Stimulated activated CD8-positive, alpha-beta memory T cell treated with anti-CD3 and anti-CD28 coated beads, Interleukin-7, amount 100 ng/mL, for 1 hour (primary cell): ENCODE data around the gene SERPINA6.
"Not testable (repeated sequence)": the region's sequence is repeated elsewhere in the genome, so short reads cannot be mapped to it uniquely, and the experiment has no call there.

ENCODE experiments used
- DNase-seq, 2 donors: peaks; one replicate each; pipeline ENCODE4 v3.0.0-alpha.2; 2020; ENCODE audit warnings: low read depth in 2 of 2

Gene SERPINA6

DNA sequence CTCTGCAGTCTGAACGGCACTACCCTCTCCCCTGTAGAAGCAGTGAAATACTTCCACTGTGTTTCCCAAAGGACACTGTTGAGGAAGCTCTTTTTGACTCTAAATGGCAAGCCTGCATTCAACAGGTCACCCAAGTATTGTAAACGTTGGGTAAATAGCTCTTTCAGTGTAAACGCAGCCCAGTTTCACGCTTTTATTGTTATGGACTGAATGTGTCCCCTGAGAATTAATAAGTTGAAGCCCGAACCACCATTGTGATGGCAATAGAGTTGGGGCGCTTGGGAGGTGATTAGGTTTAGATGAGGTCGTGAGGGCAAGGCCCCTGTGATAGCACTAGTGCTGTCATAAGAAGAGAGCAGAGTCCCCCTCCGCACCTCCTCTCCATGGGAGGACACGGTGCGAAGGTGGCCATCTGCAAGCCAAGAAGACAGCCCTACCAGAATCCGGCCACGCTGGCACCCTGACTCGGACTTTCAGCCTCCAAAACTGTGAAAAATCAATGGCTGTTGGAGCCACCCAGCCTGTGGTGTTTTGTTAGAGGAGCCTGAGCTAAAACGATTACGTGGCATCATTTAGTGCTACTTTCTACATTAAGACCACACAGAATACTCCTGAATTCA lies 31.1 kb downstream of the SERPINA6 start:
- DNase-seq = no peak

DNA sequence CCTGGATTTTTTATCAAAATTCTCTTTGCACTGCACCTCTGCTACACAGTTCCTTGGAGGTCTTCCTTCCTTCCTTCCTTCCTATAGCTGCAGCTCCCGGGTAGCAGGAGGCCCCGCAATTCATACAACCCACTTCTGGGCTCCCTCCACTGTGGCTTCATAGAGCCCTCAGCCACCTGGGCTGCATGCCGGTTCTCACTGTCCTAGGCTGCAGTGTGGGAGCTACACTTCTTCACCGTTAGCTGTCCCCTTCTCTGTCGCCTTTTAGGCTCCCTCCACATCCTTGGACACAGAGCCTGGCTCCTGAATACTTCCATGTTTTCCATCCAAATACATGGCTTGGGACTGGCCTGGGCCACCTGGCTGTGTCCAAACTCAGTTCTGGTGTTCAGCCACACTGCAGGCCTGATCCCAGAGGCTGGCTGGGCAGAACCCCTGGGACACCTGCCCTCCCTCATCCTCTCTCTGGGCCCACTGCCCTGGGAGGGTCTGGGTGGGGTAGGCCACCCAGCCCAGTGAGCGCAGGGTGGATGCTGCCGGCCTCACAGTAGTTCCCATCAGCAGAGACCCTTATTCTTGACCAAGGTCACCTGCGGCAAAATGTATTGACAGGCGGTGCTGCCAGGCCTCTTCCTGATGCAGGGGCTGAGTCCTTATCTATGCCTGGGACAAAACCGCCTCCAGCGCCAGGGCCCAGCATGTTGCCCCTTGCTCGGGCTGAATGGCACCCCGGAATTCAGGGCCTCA lies 31.8 kb downstream of the SERPINA6 start:
- DNase-seq = no peak

DNA sequence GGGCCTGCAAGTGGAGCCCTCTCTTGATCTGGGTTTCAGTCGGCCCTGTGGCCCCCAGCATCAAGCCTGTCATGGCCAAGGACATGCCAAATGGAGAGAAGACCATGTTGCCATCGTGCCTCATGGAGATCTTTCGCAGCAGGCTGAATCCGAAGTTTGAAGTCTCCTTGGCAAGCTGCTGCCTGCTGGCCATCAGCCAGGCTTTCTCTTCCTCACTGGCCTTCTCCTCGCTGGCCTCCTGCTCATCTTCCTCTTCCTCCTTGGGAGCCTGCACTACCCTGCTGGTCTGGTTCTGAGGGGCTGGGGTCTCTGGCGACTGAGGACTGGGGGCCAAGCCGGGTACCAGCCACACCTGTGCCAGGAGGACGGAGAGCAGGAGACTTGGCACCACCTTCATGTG lies 32.9 kb downstream of the SERPINA6 start:
- no peak for DNase-seq

DNA sequence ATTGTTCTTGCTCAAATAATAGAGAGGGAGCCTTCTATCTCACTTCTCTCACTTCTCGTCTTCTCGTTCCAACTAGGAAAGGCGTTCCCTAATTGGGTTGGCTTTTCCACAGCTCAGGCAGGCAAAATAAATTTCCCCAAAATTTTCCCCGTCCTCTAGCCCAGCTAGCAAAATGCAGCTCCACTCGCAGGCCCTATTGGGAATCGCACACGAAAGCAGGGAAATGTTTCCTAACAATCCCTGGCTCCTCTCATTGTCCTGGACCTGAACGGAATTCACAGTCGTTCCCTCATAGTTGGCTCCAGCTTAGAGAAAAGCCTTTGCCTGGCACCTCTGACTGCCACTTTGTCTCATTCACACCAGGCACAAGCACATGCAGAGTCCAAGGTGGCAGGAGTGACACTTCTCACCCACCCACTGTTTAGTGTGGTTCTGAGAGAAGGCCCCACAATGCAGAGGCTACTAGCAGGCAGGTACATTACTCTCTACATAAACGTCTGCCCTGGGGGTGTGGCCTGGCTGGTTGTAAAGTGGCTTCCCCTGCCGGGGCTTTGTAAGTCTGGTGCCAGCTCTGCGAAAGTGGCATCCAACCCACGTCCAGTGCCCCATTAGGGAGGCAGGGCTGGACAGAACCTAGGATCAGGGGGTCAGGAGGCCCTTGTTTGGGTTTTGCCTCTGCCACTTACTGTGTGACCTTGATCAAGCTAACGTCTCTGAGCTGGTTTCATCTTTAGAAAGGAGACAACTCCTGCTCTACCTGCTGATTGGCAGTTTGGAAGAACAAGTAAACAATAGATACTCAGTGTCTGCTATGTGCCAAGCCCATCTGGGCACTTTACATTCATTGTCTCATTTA lies 34.3 kb downstream of the SERPINA6 start:
- DNase-seq = no peak

DNA sequence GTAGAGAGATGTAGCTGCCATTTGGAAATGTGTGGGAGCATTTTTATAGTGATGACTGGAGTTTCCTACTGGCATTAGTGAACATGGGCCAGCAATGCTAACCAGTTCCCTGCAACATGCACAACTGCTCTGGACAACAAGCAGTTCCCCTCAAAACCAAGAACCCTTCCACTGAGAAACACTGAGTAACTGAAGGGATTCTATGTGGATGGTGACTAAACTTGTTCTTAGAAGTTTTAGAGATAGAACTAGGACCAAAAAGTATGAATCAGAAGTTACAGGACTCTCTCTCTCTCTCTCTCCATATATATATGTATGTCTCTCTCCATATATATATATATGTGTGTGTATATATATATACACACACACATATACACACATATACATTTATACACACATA lies 38.0 kb downstream of the SERPINA6 start:
- no peak for DNase-seq

DNA sequence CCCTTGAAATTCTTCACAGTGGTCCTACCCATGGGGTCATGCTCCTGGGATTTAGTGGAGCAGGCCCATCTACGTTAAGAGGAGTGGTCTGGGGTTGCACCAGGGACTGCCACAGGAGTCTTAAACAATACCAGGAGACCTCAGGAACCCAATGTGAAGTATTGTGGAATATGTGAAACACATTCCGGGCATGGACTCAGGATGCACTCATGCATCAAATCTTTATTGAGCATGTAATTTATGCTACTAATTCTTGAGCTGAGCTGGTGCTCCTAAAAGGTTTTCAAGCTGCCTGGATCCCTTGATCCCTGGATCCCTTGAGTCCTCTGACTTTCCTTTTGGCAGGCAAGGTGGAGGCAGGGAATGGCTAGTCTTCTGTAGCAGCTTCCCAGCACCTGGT lies 38.9 kb downstream of the SERPINA6 start:
- no peak for DNase-seq

DNA sequence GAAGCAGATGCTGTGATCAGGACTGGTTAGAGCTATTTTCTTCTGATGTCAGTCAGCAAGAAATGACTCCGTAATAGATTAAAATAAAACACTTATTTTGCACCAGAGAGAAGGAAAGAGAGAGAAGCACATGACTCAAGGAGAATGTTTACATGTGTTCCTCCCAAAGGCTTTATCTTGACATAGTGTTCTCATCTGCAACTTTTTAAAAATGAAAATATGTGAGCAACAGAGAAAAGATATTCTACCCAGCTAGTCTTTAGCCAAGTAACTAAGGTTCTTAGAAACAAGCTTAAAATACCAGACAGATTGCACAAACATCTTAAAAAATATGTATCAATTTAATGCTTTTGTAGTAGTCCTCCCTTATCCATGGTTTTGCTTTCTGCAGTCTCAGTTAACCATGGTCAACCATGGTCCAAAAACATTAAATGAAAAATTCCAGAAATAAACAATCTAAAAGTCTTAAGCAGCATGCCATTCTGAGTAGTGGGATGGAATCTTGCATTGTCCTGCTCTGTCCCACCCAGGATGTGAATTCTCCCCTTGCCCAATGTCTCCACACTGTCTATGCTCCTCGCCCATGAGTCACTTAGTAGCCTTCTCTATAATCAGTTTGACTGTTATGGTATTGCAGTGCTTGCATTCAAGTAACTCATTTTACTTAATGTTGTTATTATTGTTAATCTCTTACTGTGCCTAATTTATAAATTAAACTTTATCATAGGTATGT lies 40.0 kb downstream of the SERPINA6 start:
- DNase-seq = no peak

DNA sequence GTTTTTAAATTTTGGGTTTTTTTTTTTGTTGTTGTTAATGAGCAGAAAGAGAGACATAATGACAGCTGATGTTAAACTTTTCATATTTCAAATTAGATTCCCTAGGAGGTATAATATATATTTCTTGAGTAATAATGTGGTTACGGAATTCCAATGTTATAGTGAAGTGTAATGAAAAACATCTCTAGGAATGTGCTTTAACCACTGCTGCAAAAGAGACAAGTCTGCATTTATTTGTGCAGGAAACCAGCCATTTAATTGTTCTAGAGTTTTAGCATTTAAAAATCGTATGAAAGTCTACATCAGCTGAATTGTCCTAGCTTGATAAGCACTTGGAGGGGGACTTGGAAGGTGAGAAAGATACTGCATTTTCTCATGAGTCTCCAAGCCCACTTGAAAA lies 44.4 kb downstream of the SERPINA6 start:
- no peak for DNase-seq

DNA sequence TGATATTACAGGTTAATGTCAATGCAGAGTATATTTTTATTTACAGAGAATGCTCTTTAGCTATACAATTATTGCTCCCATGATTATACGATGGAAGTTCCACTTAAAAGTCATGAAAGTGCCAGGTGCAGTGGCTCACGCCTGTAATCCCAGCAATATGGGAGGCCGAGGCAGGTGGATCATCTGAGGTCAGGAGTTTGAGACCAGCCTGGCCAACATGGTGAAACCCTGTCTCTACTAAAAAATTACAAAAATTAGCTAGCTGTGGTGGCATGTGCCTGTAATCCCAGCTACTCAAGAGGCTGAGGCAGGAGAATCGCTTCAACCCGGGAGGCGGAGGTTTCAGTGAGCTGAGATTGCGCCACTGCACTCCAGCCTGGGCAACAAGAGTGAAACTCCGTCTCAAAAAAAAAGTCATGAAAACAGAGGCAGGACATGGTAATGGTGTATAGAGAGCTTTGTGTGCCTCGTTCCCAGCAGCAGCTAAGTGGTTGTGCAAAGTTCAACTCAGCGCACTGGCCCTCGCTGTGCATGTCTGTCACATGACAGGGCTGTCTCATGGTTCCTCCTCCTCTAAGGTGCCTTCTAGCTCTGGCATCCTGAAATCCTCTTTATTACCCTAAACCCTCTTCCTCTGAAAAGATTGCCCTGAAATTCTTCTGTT lies 46.1 kb downstream of the SERPINA6 start:
- not testable (repeated sequence) for DNase-seq

DNA sequence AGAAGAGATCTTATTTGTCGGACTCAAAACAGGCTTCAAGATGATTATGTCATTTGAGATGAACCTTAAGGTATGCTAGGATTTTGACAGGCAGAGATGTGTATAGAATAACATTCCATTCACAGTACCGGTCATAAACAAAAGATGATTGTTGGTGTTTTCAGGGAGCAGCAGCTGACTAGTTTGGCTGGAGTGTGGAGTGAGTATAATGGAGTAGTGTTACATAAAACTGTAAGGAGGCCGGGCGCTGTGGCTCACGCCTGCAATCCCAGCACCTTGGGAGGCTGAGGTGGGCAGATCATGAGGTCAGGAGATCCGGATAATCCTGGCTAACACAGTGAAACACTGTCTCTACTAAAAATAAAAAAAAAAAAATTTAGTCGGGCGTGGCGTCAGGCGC lies 54.0 kb downstream of the SERPINA6 start:
- DNase-seq = no peak

DNA sequence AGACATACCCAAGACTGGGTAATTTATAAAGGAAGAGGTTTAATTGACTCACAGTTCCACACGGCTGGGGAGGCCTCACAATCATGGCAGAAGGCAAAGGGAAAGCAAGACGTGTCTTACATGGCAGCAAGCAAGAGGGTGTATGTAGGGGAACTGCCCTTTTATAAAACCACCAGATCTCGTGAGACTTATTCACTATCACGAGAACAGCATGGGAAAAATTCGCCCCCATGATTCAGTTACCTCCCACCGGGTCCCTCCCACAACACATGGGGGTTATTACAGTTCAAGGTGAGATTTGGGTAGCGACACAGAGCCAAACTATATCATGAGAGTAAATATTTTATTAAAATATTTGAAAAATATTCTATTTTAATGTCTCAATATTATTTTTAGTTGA lies 54.6 kb downstream of the SERPINA6 start:
- not testable (repeated sequence) for DNase-seq

DNA sequence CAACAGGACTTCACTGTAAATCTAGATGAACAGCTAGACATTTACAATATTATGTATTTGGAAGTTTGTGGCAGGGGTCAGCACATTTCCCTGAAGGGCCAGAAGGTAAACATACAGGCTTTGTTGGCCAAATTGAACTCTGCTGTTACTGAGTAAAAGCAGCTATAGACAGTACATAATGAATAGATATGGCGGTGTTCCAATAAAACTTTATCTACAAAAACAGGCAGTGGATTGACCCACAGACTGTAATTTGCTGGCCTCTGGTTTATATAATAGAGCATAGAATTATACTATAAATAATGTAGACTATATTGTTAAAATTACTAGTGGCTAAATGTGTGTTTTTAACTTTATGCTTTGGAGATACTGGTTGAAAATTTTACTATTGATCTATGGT lies 55.8 kb downstream of the SERPINA6 start:
- no peak for DNase-seq

DNA sequence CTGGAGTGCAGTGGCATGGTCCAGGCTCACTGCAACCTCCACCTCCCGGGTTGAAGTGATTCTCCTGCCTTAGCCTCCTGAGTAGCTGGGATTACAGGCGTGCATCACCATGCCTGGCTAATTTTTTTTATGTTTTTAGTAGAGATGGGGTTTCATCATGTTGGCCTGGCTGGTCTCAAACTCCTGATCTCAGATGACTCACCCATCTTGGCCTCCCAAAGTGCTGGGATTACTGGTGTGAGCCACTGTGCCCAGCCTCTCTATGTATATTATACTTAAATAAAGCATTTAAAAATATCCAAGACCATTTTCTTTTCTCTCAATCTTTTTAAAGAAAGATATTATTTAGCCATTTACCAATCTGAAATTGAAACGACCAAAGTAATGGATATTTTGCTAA lies 58.9 kb downstream of the SERPINA6 start:
- not testable (repeated sequence) for DNase-seq
